Central memory CD8-positive, alpha-beta T cell (primary cell): ENCODE results near the gene UBE2E2.

ENCODE experiments used
- ATAC-seq: fragments of 150-1000 bp; cut with Tn5 transposase; replicated peaks from 2 replicates; pipeline ENCODE4 v1.10.0; 2022; ENCODE audit warnings: mild to moderate bottlenecking, moderate FRiP score, moderate number of reproducible peaks; ENCODE audit not compliant: poor library complexity, severe bottlenecking; ENCODE audit errors: extremely low read depth
- DNase-seq, 2 donors: peaks; one replicate each; pipeline ENCODE4 v3.0.0; 2021; ENCODE audit warnings: low spot score in 2 of 2
- H3K27ac Mint-ChIP-seq: one replicate; pipeline ENCODE4 v1.8.0; 2022; ENCODE audit warnings: low read depth, mild to moderate bottlenecking, moderate library complexity, mixed read lengths
- H3K27me3 Mint-ChIP-seq: one replicate; pipeline ENCODE4 v1.8.0; 2022; ENCODE audit warnings: mixed read lengths
- H3K36me3 Mint-ChIP-seq: one replicate; pipeline ENCODE4 v1.8.0; 2022; ENCODE audit warnings: mild to moderate bottlenecking, moderate library complexity, mixed read lengths; ENCODE audit not compliant: insufficient read depth
- H3K4me1 Mint-ChIP-seq: one replicate; pipeline ENCODE4 v1.8.0; 2022; ENCODE audit warnings: mixed read lengths
- H3K4me3 Mint-ChIP-seq: one replicate; pipeline ENCODE4 v1.8.0; 2022; ENCODE audit warnings: mild to moderate bottlenecking, moderate library complexity, mixed read lengths
- H3K9me3 Mint-ChIP-seq: one replicate; pipeline ENCODE4 v1.8.0; 2022; ENCODE audit warnings: mixed read lengths

UBE2E2 gene

DNA sequence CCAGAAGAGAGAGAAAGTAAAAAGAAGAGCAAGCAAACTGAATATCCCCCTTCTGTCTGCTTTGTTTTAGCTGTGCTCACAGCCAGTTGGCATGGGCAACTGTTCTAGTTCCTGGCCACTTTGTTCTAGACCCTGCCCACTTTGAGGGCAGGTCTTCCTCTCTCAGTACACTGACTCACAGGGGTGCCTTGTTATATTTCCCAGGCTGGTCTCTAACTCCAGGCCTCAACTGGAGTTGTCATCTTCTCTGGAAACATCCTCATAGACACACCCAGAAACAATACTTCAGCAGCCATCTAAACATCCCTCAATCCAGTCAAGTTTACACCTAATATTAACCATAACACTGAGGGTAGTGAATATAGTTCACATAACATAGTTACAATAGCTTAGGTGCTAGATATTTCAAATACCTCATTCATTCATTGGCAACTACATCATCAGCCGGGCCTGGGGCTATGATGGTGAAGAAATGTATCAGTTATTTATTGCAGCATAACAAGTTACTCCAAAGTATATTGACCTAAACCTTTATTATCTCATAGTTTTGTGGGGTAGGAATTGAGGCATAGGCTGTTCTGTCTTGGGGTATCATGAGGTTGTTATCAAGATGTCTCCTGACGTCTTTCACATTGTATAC is 106.0 kb downstream of the UBE2E2 start:
- Mint-ChIP-seq H3K27me3 (no peaks in the 10 kb centered on the region), H3K4me1 (no peaks in the 10 kb centered on the region), H3K4me3 (no peak overlapping the region), H3K27ac (no peak overlapping the region), H3K36me3 (no peaks in the 10 kb centered on the region), H3K9me3 (peaks cover 5% of the 10 kb centered on the region)
- DNase-seq (no peak), ATAC-seq (no peak)

DNA sequence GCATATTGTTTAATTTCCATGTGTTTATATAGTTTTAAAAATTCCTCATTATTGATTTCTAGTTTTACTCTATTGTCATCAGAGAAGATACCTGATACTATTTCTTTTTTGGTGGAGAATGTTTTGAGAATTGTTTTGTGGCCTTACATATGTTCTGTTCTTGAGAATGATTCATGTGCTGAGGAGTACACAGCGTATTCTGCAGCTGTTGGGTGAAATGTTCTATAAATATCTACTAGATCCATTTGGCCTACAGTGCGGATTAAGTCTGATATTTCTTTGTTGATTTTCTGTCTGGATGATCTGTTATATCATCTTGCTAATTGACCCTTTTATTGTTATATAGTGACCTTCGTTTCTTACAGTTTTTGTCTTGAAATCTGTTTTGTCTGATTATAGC is 109.7 kb downstream of the UBE2E2 start:
- H3K4me1 Mint-ChIP-seq, result no peaks in the 10 kb centered on the region
- DNase-seq (no peak), ATAC-seq (no peak)
- H3K9me3 Mint-ChIP-seq, result peaks cover 5% of the 10 kb centered on the region
- H3K4me3 Mint-ChIP-seq, result no peak overlapping the region
- no peak overlapping the region for H3K27ac Mint-ChIP-seq
- no peaks in the 10 kb centered on the region for H3K36me3 Mint-ChIP-seq
- peaks cover 13% of the 10 kb centered on the region for H3K27me3 Mint-ChIP-seq

DNA sequence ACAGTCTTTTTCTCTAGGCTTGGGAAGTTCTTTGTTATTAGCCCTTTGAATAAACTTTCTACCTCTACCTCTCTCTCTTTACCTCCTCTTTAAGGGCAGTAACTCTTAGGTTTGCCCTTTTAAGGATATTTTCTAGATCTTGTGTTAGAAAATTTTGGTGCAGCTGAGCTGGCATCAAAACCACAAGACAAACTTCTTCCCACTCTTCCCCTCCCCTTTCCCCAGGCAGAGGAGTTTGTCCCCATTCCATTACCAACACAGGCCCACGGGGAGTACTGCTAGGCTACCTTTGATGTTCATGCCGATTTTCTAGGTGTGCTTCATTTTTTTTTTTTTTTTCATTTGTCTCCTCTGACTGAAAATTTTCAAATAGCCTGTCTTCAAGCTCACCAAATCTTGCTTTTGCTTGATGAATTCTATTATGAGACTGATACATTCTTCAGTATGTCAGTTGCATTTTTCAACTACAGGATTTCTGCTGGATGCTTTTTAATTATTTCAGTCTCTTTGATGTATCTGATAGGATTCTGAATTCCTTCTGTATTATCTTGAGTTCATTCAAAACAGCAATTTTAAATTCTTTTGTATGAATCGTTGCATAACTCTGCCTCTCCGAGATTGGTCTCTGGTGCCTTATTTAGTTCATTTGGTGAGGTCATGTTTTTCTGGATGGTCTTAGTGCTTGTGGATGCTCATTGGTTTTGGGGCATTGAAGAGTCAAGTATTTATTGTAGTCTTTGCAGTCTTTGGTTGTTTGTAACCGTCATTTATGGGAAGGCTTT is 112.0 kb downstream of the UBE2E2 start:
- no peak overlapping the region for H3K27ac Mint-ChIP-seq
- no peak for ATAC-seq
- DNase-seq, result no peak

DNA sequence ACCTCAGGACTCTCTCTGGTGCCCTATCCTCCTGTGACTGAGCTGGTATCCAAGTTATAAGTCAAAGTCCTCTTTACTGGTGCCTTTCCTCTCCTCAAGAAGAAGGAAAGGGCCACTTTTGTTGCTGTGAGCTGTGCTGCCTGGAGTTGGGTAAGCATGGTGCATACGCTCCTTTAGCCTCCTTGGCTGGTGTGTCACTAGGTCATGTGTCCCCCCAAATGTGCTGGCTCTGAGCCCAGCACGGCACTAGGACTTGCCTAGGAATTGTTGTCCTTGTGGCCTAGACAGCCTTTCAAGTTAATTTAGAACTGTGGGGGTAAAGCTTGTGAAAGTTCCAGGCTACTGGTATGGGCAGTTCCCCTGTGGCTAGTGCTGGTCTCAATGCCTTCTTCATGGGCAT is 113.8 kb downstream of the UBE2E2 start:
- H3K4me3 Mint-ChIP-seq, result no peak overlapping the region
- no peak overlapping the region for H3K27ac Mint-ChIP-seq
- no peaks in the 10 kb centered on the region for H3K4me1 Mint-ChIP-seq
- no peaks in the 10 kb centered on the region for H3K36me3 Mint-ChIP-seq
- H3K9me3 Mint-ChIP-seq, result peaks cover 5% of the 10 kb centered on the region
- H3K27me3 Mint-ChIP-seq, result peaks cover 13% of the 10 kb centered on the region
- no peak for ATAC-seq
- no peak for DNase-seq

More for the DNA sequence above, 112.0 kb downstream of the UBE2E2 start:
- Mint-ChIP-seq H3K27me3 (peaks cover 13% of the 10 kb centered on the region), H3K9me3 (peaks cover 5% of the 10 kb centered on the region), H3K4me1 (no peaks in the 10 kb centered on the region), H3K4me3 (no peak overlapping the region), H3K36me3 (no peaks in the 10 kb centered on the region)

DNA sequence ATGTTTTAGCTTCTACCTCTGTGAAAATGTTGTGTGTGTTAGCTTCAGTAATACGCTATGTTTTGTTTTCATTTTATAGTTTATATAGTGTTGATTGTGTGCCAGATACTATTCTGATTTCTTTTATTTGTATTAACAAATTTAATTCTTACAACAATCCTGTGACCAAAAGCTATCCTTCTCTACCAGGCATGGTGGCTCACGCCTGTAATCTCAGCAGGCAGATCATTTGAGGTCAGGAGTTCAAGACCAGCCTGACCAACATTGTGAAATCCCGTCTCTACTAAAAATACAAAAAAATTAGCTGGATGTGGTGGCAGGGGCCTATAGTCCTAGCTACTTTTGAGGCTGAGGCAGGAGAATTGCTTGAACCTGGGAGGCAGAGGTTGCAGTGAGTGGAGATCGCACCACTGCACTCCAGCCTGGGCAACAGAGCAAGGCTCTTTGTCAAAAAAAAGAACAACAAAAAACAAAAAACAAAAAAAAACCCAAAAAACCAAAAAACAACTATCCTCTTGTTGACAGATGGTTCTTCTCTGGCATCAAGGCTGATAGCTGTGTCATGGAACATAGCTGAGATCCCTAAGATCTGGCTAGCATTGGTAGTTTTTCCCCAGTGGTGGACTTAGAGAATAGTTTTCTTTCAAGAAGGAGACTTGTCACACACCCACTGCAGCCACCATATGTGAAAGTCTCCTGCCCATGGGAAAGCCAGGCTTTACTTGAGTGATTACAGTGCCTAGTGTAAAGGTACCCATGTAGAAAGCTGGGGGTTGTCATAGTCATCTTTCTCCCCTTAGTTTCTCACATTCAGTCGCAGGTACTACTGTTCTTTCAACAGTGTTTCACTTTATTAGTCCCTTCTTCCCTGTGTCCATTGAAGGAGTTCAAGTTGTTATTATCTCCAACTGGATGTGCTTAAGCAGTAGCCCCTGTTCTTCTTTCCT is 116.5 kb downstream of the UBE2E2 start:
- Mint-ChIP-seq H3K4me3 (no peak overlapping the region), H3K36me3 (peaks cover under 1% of the 10 kb centered on the region), H3K4me1 (peaks cover 5% of the 10 kb centered on the region), H3K27ac (no peak overlapping the region), H3K9me3 (no peaks in the 10 kb centered on the region), H3K27me3 (peaks cover 13% of the 10 kb centered on the region)
- ATAC-seq, result no peak
- DNase-seq, result no peak

DNA sequence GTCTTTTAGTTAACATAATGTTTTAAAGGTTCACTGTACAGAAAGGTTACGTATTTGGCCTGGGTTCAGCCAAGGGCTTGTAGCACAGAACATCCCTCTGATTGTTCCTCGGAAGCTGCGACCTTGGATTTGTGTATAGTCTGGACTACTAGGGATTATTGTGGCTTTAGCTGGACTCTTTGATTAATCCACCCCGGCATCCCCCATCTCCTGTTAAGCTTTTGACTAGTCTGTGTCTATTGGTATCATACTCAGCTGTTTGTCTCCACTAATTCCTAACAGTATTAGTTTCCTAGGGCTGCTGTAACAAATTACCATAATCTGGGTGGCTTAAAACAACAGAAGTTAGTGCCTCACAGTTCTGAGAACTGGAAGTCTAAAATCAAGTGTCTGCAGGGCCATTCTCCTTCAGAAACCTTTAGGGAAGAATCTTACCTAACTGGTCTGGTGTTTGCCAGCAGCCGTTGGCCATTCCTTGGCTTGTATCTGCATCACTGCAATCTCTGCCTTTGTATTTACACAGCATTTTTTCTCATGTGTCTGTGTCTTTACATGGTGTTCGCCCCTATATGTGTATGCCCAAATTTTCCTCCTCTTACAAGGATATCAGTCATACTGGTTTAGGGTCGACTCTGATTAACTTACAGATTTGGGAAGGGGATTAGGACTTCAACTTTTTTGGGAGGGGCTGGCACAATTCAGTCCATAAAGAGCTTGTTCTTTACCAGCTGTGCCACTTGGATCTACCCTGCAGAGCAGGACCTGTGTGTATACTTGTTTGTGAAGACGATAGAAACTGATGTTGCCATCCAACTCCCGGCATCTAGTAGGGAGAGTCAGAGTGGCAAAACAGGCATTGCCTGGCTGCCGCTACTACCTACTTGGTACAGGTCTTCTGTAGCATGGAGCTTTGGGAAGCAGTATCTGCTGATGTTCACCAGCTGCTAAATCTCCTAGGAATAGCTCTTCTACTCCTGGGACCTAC is 117.8 kb downstream of the UBE2E2 start:
- no peak overlapping the region for H3K27ac Mint-ChIP-seq
- H3K27me3 Mint-ChIP-seq, result peaks cover under 1% of the 10 kb centered on the region
- peaks cover 5% of the 10 kb centered on the region for H3K4me1 Mint-ChIP-seq
- peaks cover 1% of the 10 kb centered on the region for H3K36me3 Mint-ChIP-seq
- H3K4me3 Mint-ChIP-seq, result no peak overlapping the region
- no peaks in the 10 kb centered on the region for H3K9me3 Mint-ChIP-seq
- no peak for ATAC-seq
- no peak for DNase-seq

DNA sequence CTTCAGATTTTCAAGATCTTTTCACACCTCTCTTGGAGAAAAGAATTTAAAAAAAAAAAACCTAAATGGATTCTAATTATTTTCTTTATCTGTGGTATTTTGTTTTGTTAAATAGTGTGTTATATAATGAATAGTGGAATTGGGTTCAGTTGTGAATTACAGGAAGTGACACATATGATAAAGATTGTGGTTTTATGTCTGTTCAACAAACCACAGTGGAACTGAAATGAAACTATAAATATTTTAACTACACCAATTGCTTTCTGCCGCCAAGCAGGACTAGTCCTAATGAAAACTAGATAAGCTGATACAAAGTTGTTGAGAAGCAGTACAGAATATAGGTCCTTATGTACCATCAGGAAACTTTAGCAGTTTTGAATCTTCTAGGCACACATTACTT is 121.6 kb downstream of the UBE2E2 start:
- no peaks in the 10 kb centered on the region for H3K9me3 Mint-ChIP-seq
- DNase-seq (no peak), ATAC-seq (peak; percentile 68)
- peaks cover 1% of the 10 kb centered on the region for H3K36me3 Mint-ChIP-seq
- H3K4me1 Mint-ChIP-seq, result peaks cover 5% of the 10 kb centered on the region
- H3K27me3 Mint-ChIP-seq, result no peaks in the 10 kb centered on the region
- no peak overlapping the region for H3K4me3 Mint-ChIP-seq
- peak overlapping the region; percentile 57 for H3K27ac Mint-ChIP-seq

DNA sequence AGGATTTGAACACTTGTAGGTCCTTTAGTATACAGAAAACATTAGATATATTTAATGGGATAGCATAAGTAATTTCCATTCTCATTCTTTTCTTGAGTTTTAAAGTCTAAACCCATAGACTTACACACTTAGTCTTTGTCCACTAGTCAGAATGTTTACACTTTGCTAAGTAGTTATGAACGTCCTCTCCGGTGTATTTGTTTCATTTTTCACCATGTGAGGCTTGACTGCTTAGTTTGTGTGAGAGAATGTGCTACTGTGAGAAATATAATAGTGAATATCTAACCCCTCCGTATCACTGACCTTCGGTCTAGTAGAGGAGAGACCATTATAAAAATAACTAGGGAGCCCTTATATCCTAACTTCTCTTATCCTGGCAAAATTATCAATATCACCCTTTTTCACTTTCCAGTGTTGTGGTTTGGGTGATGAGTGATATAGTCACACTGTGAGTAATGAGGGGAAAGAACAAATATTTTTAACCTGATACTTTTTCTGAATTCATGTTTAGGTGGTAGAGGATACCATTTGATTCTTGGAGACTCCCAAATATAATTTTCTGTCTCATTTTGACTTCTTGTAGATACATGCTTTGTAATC is 122.4 kb downstream of the UBE2E2 start:
- DNase-seq, result no peak
- no peaks in the 10 kb centered on the region for H3K27me3 Mint-ChIP-seq
- H3K27ac Mint-ChIP-seq, result no peak overlapping the region
- H3K4me1 Mint-ChIP-seq, result peaks cover 5% of the 10 kb centered on the region
- no peaks in the 10 kb centered on the region for H3K9me3 Mint-ChIP-seq
- peaks cover 1% of the 10 kb centered on the region for H3K36me3 Mint-ChIP-seq
- no peak overlapping the region for H3K4me3 Mint-ChIP-seq
- ATAC-seq, result no peak

DNA sequence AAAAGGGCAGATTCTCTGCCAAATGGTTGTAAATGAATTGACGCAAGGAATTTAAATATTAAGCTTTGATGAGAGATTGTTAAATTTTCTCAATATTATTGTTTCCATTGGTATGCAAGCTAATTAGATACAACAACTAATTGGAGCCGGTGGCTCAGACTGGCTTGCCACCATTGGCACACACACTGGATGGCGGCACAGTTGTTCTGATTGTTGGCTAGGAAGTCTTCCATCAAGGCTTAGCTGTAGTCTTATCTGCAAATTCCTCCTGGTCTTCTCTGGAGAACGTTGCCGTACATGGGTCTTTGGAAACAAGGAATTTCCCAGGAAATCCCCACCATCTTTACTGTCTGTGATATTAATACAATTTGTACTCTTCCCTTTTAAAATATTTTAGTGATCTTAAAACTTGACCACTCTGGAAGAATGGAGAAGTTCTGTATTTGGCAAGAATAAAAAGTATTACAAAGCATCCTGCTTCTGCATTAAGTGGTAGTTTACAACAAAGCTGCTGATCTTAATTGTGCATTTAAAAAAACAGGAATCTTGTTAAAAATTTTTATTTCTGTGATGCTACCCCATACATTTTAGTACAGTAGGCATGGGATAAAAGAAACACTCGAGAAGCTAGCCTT is 126.5 kb downstream of the UBE2E2 start:
- no peaks in the 10 kb centered on the region for H3K9me3 Mint-ChIP-seq
- no peak overlapping the region for H3K4me3 Mint-ChIP-seq
- peaks cover 1% of the 10 kb centered on the region for H3K36me3 Mint-ChIP-seq
- H3K27me3 Mint-ChIP-seq, result peaks cover under 1% of the 10 kb centered on the region
- ATAC-seq (no peak), DNase-seq (no peak)
- H3K4me1 Mint-ChIP-seq, result peaks cover under 1% of the 10 kb centered on the region
- no peak overlapping the region for H3K27ac Mint-ChIP-seq

DNA sequence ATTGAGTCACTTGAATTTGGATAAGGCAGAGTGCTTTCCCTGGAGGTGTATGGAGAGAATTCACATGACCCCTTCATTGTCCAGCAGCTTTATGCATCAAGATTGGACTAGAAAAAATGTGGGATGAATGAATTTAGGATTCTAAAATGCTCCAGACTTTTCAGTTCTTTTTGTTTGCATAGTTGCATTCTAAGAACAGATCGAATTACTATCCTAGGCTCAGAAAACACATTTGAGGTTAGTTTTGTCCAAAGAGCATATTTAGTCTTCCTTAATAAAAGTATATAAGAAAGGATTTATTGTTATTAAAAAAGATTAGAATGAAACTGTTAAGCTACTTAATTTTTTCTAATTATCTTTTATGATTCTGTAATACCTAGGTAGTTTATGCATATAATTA is 127.4 kb downstream of the UBE2E2 start:
- Mint-ChIP-seq H3K4me3 (no peak overlapping the region), H3K27me3 (peaks cover 9% of the 10 kb centered on the region), H3K36me3 (no peaks in the 10 kb centered on the region), H3K27ac (no peak overlapping the region), H3K4me1 (no peaks in the 10 kb centered on the region), H3K9me3 (no peaks in the 10 kb centered on the region)
- ATAC-seq (no peak), DNase-seq (no peak)
